ENCODE measurements around the gene FLNA. TPM values are rescaled to one million over a fixed set of nuclear protein-coding genes. Genes with fewer than 3 reads are reported as not detected.

Gene FLNA
- total RNA-seq, 1 donor: 3,767 TPM

DNA sequence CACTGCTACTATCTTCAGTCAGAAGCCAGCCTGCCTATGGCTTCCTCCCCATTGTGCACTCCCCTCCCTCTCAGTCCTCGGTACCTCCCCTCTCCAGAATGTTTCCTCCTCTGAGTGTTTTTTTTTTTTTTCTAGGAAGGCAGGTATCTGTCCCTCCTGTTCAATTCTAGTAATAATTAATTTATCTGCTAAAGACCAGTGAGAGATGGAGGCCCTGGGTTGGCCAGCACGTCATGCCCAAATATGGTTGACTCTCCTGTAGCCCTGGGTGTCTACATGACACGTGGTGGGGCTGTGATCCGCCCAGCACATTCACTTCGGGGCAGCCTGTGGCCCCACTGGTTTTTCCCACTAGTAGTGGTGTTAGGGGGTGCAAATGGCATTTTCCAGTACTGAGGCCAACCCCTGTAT is 1.8 kb downstream of the FLNA start:
- TF ChIP-seq, protein P1, sequence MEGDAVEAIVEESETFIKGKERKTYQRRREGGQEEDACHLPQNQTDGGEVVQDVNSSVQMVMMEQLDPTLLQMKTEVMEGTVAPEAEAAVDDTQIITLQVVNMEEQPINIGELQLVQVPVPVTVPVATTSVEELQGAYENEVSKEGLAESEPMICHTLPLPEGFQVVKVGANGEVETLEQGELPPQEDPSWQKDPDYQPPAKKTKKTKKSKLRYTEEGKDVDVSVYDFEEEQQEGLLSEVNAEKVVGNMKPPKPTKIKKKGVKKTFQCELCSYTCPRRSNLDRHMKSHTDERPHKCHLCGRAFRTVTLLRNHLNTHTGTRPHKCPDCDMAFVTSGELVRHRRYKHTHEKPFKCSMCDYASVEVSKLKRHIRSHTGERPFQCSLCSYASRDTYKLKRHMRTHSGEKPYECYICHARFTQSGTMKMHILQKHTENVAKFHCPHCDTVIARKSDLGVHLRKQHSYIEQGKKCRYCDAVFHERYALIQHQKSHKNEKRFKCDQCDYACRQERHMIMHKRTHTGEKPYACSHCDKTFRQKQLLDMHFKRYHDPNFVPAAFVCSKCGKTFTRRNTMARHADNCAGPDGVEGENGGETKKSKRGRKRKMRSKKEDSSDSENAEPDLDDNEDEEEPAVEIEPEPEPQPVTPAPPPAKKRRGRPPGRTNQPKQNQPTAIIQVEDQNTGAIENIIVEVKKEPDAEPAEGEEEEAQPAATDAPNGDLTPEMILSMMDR (IDR thresholded peaks at IDR 0.05; ENCODE audit: insufficient read depth, low read depth, low read length): no peak
- H3K4me3 ChIP-seq (ENCODE audit: low read depth, low read length): peak overlapping the region; percentile 48
- peak; percentile 47 for DNase-seq (ENCODE audit: low read depth)

DNA sequence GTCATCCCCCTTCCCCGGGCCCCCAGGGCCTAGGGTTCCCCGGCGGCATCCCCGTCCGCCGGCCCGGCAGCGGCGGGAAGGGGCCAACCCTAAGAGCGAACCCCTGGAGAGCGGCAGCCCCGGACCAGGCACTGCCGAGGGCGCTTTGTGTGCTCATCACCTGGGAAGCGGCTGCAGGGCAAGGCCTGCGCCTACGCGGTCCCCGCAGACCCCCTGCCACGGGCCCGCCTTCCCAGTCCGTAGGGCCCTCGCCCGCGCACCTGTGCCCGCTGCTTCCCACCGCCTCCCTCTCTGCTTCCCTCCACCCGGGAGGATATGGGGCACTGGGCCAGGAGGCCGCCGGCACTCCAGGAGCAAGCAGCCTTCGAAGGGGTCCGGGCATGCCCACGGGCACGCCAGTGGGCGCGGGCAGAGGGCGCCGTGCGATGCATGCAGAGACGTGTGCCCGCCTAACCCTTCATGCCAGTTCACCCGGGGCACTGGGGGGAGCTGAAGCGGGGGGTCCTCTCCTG is 2.6 kb downstream of the FLNA start:
- TF ChIP-seq, protein P1 (IDR thresholded peaks at IDR 0.05; ENCODE audit: insufficient read depth, low read depth, low read length): no peak
- DNase-seq (ENCODE audit: low read depth): no peak
- peak overlapping the region; percentile 48 for H3K4me3 ChIP-seq (ENCODE audit: low read depth, low read length)

DNA sequence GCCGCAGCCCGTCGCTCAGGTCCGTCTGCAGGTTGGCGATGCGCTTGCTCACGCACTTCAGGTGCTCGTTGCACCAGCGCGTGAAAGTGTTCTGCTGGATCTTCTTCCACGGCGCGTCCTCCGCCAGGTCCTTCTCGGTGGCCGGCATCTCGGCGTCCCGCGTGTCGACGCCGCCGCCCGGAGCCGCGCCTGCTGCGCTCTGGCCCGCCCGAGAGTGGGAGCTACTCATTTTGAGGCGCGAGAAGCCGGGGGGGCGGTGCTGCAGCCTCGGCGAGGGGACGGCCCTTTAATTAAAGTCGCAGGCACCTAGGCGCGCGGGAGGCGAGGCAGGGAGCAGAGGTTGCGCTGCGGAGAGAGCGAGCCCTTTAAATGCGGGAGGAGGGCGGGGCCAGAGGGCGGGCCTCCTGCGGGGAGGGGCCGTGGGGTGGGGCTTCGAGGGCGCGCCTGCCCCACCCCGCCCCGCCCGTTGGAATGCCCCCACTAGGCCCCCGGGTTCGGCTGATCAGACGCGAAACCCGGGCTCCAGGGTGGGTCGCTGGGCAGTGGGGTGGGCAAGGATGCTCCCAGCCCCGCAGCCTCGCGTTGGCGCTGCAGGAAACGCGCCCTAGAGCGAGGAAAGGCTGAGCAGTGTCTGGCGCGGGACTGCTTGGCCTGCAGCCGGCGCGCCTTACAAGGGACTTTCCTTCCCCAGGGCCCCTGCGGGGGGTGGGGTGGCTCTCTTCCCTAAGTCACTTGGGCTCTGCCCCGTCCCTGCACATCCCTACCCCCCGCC is 3.2 kb downstream of the FLNA start:
- H3K4me3 ChIP-seq (ENCODE audit: low read depth, low read length): peak overlapping the region; percentile 75
- TF ChIP-seq, protein P1 (IDR thresholded peaks at IDR 0.05; ENCODE audit: insufficient read depth, low read depth, low read length): no peak
- peak; percentile 96 for DNase-seq (ENCODE audit: low read depth)

DNA sequence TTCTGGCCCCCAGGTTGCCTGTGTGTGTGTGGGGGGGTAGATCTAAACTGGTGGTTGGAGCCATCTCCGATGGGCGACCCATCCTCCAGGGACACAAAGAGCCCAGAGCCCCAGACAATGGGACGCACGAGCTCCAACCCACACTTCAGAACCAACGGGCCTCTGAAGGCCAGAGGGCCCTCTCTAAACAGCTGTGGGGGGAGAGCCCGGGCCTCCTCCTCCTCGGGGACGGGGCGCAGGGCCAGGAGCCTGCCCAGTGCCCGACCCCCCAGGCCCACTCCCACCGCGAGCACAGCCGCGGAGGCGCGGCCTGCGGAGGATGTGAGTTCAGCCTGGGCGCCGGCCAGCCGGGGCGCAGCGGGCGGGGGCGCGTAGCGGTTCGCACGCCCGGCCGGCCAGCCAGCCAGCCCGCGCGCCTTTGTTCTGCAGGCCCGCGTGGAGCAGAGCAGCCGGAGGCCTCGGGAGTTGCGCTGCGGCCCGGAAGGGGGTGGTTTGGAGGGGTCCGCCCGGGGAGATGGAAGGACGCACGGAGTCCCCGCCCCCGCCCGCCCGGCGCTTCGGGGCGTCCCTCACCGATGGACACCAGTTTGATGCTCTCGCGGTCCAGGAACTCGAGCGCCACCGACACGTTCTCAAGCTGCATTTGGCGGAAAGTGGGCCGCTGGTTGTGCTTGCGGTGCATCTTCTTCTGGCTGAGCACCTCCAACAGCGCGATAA is 4.0 kb downstream of the FLNA start:
- peak overlapping the region; percentile 75 for H3K4me3 ChIP-seq (ENCODE audit: low read depth, low read length)
- TF ChIP-seq, protein P1 (IDR thresholded peaks at IDR 0.05; ENCODE audit: insufficient read depth, low read depth, low read length): no peak
- no peak for DNase-seq (ENCODE audit: low read depth)

DNA sequence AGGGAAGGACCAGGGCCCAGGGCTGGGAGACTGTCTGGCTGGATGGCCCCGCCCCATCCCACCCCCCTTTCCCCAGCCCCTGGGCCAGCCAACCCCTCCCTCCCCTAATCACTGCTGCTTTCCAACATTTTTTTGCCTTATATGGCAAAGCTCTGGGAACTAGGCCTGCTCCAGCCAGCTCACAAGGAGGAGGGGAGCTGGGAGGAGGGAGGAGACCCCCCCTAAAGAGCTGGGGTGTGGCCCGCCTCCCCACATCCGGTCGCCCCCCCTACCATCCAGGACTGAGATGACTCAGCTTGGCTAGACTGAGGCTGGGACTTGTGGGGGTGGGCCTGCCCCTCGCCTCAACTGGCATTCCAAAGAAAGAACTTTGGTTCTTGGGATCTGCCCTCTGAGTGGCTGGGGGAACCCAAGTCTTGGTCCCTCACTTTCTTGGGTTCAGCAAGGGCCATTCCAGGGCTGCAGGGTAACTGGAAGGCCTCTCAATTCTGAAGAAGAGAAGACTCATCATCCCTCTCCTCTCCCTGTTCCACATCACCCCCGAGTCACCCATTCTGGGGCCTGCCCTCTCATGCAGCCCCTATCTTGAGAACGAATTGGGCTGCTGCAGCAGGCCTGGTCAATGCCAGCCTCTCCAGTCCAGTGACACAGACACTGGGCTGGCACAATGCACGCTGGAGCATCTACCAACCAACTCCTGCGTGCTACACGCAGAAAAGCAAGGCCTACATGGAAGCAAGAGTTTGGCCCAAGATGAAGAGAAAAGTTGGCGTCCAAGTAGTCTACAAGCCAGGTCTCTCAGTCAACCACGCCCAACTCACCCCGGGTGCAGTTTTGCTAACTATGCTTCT is 4.8 kb downstream of the FLNA start:
- DNase-seq (ENCODE audit: low read depth): peak; percentile 97
- TF ChIP-seq, protein P1 (IDR thresholded peaks at IDR 0.05; ENCODE audit: insufficient read depth, low read depth, low read length): no peak
- peak overlapping the region; percentile 75 for H3K4me3 ChIP-seq (ENCODE audit: low read depth, low read length)

DNA sequence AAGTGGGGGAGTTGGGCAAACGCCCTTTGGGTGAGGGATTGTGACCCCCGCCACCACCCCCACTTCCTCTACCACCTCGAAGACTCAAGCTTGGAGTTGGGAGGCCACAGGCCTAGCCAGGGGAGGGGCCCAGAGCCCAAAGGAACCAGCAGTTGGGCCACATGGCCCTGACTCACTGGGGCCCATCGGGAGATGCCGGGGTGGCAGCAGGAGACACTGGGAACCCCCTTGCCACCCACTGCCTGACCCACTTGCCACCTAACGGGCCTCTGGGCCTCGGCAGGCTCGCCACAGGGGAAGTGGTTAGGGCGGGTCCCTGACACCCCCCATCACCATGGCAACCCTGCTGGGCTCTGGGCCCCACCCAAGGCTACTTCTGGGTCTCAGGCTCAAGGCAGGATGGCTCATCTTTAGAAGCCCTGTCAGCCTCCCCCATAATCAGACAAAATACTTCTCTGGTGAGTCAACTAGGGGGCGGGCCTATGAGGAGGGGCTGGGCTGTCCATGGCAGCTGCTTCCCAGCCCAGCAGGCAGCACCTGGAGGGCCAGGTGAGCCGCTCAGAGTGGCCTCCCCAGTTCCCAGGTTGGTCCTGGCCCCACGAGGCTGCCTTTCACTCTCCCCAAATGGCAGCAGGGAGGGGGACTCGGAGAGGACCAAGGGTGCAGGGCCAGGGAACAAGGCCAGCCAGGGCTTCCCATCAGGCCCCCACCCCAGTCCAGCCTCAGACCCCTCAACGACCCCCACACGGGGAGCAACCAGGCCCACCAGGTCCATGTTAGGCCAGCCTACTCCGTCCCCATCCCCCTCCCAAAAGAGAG is 5.6 kb downstream of the FLNA start:
- peak overlapping the region; percentile 75 for H3K4me3 ChIP-seq (ENCODE audit: low read depth, low read length)
- TF ChIP-seq, protein P1 (IDR thresholded peaks at IDR 0.05; ENCODE audit: insufficient read depth, low read depth, low read length): no peak
- DNase-seq (ENCODE audit: low read depth): peak; percentile 94

Data from fibroblast of villous mesenchyme (primary cell).